22Rv1 (cell line): ENCODE results near the gene ZNF263.

Source experiments
- ZFX ChIP-seq: fragments of 450-650 bp; IDR thresholded peaks from 2 replicates; pipeline ENCODE4 v1.6.1; 2017; ENCODE audit warnings: antibody characterized with exemption, borderline replicate concordance
- TF ChIP-seq, protein P1 (sequence below): fragments of 450-650 bp; IDR thresholded peaks from 2 replicates; pipeline ENCODE4 v1.5.1; 2017; ENCODE audit warnings: mild to moderate bottlenecking

DNA sequence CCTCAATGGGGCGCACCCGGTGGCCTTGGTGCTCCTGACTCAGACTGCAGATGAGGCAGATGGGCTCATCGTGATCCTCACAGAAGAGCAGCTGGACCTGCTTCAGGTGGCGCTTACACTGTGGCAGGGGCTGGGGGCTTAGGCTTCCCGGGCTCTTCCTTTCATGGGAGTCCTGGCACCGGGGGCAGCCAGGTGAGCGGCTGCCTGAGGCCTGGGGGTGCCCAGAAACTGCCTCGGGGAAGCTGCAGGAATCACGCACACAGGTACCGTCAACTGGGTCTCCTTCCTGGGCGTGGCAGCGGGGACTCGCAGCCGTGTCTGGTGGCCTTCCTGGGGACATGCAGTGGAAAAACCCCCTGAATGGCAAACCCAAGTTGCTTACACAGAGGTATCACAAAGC is 33.8 kb upstream of the ZNF263 start:
- TF ChIP-seq, protein P1, sequence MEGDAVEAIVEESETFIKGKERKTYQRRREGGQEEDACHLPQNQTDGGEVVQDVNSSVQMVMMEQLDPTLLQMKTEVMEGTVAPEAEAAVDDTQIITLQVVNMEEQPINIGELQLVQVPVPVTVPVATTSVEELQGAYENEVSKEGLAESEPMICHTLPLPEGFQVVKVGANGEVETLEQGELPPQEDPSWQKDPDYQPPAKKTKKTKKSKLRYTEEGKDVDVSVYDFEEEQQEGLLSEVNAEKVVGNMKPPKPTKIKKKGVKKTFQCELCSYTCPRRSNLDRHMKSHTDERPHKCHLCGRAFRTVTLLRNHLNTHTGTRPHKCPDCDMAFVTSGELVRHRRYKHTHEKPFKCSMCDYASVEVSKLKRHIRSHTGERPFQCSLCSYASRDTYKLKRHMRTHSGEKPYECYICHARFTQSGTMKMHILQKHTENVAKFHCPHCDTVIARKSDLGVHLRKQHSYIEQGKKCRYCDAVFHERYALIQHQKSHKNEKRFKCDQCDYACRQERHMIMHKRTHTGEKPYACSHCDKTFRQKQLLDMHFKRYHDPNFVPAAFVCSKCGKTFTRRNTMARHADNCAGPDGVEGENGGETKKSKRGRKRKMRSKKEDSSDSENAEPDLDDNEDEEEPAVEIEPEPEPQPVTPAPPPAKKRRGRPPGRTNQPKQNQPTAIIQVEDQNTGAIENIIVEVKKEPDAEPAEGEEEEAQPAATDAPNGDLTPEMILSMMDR, result no peak
- TF ChIP-seq ZFX, result no peak
